Kidney glomerular epithelial cell (primary cell): ENCODE measurements around the gene SERINC4.

ENCODE experiments used
- DNase-seq: peaks from one replicate; lab custom pipeline; 2025; lab: John Stamatoyannopoulos, UW

The SERINC4 gene

DNA sequence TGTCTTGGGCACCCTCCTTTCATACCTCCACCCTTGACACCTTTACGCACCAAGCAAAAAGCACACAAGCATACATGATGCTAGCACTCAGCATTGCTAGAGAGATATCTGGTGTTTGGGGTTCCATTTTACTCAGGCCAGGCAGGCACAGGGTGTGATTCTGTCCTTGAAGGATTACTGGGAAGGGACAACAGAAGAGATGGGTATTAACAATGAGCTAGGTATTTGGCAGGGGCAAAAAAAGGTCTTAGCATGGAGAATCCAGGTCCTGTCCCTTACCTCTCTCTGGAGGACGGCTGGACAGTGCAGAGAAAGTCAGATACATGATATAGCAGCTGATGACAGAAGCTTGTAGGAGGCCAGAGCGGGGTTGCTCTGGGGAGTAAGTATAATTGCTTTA, 3.5 kb downstream of the SERINC4 start:
- no peak for DNase-seq

DNA sequence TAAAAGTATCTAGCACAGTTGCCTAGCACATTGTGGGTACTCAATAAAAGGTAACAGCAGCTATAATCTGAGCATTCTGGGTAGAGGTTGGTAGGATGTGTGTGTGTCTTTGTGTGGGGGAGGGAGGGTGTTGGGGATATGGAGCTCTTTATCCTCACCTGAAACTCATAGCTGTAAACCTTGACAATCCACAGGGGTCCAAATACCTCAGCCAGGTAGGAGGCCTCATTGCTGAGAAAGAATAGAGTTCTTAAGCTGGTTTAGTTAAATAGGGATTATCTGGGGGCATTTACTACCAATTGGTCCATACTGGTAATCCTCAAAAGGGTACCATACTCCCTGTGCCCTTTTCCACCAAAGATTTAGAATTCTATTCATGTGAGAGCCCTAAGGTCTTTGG, 4.0 kb downstream of the SERINC4 start:
- DNase-seq = no peak

DNA sequence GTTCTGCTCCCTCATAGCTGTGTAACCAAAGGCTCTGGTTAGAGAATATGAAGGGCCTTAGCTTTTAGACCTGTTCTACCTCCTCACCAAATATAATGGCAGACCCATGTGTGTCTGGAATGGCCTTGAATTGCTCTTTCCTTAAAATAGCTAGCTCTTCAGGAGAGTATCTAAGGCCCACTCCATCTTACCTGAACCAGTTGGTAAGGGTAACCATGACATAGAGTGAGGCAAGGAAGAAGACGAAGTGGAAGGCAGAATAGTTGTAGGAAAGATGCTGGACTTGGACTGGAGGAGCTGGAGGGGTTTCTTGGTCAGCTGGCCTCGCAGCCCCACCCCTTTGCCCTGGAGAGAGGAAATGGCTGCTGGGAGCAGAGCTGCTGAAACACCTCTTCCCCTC, 4.8 kb downstream of the SERINC4 start:
- DNase-seq = no peak

DNA sequence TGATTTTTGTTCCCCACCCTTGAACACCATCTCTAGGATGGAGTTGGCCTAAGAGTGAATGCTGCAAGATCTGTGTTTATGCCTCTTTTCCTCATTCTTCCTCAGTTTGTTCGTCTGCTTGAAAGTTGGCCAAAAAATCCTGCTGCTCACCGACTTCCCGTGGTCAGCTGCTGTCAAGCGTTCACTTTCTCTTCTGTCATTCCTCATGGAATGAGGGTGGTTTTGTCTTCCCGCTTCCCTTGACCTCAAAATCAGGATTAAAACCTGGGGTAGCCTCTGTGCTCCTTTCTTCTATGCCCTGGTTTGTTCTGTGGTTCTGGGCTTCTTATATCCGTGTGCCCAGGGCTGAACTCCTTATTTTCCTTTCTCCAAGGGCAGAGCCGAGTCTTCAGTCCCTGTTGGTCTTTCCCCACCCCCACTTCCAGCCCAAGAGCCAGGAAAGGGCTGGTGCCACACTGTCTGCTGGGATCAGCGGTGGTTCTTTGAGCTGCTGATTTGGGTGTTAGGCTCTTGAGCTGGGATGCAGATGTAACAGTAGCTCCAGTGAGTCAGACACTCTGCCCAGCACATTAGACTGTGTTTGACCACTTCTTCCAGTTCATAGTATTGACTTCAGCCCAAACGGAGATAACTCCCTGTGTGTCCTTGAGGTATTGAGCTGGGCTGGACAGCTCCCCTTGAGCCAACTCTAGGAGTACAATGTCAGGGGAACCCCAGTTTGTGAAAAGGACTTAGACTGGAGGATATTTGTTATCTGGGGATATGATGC, 5.6 kb downstream of the SERINC4 start:
- no peak for DNase-seq

DNA sequence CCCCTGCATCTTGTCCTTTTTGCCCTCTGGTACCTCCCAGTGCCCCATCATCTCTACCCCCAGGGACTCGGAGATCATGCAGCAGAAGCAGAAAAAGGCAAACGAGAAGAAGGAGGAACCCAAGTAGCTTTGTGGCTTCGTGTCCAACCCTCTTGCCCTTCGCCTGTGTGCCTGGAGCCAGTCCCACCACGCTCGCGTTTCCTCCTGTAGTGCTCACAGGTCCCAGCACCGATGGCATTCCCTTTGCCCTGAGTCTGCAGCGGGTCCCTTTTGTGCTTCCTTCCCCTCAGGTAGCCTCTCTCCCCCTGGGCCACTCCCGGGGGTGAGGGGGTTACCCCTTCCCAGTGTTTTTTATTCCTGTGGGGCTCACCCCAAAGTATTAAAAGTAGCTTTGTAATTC, 6.4 kb downstream of the SERINC4 start:
- no peak for DNase-seq

DNA sequence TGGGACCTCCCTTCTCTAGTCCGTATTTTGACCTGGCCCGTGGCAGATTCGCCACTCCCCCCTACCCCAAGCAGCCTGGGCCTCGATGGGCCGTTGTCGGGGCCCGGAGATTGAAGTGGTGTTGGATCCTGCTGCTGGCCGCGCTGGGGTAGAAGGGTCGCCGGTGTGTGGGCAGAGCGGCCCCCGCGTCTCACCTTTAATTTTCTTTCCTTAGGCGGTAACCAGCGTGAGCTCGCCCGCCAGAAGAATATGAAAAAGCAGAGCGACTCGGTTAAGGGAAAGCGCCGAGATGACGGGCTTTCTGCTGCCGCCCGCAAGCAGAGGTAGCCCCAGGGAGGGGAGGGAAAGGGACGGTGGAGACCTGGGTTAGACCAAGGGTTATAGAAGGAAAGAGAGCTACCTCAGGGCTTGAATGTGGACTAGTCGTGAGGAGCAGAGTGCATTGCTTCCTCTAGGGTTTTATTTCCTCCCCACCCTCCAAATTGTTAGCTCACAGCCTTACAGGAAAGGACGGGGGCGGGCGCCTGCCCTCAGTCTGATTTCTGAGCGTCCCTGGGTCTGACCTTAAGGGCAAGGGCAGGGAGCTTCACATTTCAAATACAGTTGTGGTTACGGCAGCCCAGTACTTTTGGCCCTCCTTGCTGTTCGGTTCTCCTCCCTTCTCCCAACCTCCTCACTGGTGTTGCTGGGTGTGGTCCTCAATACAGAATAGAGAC, 7.1 kb downstream of the SERINC4 start:
- peak; percentile 26 for DNase-seq

DNA sequence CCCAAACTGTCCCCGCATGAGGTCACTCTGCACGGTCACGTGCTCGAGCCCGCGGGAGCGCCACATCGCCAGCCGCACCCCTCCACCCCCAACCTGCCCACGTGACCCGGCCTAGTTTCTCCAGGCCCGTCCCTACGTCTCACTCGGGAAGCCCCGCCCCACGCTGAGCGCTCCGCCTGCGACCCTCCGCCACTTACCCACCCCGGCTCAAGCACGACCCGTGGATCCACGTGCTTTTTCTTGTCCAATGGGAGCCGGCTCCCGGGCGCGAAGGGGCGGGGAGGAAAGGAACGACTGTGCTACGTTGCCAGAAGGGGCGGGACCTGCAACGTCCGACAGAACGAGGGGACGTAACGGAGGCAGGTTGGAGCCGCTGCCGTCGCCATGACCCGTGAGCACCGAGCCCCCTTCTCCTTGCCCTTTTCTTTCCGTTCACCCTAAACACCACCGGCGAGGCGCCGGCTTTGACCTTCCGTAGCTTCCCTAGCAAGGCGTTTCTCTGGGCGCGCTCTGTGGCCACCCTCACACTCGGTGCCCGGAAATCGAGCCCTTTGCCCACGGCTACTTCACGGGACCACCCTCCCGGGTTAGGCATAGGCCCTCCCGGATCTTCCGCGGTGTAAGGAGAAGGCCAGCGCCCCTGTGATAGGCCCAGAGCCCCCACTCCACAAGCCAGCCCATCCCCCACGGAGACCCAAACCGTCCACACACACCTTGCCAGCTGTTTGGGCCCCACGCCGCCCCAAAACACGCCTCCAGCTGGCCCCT, 7.8 kb downstream of the SERINC4 start, which contains the start of gene SERF2:
Gene SERF2 (plus strand): TSS at position 328 of the 768 bp plus-strand sequence. CDS start 57 bp downstream, at position 385.
- DNase-seq = peak; percentile 94

DNA sequence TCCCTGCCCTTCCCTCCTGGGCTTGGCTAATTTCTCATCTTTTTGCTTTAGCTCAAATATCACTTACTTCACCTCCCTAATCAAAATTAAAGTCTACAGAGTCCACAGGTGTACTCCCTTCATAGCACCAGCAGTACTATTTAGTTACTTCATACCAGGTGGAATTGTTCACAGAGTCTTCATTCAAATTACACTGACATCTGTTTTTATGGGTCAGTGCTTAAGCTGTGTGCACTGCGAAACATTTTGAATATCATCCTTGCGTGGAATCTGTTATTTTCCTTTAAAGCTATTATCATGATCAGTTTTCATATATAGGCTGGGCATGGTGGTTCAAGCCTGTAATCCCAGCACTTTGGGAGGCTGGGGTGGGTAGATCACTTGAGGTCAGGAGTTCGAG, 10.6 kb downstream of the SERINC4 start:
- DNase-seq = no peak

DNA sequence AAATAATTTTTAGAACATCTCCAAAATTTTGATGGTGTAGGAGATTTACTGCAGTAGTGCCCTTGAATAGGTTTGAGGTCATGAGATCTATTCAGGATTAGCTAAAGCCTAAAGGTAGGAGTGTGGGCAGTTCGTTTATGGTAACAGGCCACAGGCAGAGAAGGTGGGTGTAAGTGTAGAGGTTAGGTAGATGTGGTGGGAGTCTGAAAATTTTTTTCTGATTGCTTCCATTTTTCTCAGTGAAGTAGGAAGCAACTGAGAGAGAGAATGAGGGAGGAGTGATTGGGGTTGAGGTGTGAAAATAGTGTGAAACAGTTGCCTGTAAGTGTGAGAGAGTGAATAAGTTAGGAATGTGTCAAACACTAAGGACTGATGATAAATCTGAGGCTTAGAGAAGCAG, 21.0 kb downstream of the SERINC4 start:
- DNase-seq = no peak

DNA sequence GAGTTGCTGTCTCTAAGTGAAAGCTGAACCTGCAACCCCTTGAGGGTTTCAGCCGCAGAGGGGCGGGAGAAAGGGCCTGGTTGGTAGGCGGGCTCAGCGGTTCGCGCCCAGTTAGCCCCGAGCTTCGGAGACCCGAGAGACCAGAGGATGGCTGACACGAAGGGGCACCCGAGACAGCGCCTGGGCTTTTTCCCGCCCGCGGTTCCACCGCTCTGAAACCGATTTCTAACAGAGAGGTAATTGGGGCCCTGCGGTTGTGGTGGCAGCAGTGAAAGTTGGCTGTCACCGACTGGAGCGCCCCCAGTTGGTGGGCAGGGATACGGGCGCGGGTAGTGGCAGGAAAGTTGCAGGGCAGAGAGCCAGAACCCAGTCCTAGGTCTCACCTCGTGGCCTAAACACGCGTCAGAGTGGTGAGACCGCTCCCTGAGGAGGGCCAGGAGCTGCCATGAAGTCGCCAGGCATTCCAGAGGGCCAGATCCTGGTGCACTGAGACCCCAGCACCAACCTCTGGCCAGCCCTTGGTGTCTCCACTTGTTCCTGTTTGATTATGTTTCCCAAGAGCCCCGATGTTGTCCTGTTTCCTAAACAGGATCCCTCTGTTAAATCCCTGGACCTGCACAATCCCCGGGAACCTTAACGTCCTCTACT, 22.6 kb downstream of the SERINC4 start:
- DNase-seq = peak; percentile 75

DNA sequence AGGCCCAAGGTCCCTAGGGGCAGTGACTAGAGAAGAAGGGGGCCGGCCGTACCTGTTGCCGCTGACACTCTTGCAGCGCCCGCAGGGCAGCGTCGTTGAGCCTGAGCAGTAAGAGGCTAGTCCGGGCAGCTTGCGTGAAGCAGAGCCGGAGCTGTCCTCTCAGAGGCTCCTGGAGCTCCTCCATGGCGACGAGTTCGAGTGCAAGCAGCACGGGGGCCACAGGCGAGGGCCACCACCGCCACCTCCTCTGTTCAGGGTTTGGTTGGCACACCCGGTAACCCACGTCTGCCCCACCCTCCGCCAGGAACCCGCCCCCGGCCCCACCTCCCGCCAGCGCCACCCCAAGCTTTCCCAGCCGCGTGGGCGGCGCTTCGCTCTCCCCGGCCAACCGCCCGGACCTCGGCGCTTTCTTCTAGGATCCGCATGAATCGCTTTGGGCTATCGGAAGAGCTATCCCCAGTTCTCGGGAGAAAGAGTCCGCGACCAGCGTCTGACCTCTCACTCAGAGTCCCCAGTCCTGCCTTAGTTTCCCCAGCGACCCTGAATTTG, 23.2 kb downstream of the SERINC4 start, which contains the start of gene ELL3:
Gene ELL3 (minus strand): TSS at position 249 of the 549 bp plus-strand sequence. CDS start 65 bp downstream, at position 184.
- DNase-seq = peak; percentile 75

DNA sequence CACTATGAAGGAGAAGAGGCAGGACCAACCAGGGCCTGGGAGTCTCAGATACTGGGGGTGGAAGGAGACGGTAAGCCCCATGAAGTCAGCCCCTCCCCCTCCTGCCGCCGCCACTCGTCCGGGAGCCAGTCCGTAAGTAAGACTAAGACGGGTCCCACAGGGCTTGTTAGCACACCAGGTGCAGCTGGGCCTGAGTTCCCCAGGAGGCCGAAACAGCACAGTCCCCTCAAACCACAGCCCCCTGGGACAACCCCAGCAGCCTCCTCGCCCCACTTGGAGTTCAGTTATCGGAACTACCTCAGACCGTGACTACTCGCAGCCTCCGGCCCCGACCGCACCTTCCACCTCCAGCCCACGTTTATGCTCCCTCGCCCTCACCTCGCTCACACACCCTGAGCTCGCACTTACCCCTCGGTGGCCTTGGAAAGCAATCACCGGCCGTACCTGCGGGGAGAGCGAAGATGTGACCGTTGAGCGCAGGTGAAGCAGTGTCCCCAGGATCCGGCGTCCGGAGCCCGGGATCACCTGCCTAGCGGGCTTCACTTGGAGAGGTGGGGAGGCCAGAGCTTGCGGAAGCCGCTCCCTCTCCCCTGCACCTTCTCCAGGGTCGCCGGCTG, 23.8 kb downstream of the SERINC4 start:
- DNase-seq = no peak

DNA sequence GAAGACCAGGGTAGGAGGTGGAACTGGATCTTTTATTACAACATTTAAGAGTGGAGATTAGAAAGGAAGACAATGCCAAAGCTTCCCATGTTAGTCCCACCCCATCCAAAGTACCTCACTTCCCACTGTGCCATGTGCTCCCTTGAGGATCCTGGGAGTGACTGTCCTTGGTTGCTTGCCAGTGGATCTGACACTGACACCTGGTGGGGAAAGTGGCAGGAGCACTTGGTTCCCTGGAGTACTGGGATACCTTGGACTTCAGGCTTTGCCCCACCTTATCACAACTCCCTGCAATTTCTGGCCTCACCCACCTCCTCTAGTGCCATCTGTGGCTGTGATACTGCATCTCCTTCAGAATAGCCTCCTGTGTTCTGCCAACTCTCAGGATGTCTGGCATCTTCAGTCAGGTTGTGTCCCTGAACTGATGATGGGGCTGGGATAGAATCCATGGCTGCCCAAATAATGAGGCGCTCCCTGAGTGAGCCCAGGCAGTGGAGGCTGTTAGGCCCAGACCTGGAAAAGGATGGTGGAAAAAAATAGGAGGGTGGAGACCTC, 24.5 kb downstream of the SERINC4 start:
- peak; percentile 47 for DNase-seq

DNA sequence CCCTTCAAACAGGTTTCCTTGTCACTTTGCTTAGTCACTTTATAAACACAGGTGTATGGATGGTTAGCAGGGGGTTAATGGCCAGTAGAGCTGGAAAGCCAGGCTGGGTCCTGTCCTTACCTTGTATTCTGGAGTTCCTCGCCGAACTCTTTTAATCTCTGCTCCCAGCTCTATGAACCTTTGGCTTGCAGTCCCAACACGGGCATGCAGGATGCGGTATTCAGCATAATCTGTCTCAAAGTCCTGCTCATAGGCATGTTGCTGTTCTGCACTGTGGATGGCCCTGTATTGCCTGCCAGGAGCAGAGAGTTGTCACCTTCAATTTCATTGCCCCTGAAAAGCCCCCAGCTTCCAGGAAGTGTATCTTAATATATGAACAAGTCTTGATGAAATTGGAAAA, 26.0 kb downstream of the SERINC4 start:
- no peak for DNase-seq

DNA sequence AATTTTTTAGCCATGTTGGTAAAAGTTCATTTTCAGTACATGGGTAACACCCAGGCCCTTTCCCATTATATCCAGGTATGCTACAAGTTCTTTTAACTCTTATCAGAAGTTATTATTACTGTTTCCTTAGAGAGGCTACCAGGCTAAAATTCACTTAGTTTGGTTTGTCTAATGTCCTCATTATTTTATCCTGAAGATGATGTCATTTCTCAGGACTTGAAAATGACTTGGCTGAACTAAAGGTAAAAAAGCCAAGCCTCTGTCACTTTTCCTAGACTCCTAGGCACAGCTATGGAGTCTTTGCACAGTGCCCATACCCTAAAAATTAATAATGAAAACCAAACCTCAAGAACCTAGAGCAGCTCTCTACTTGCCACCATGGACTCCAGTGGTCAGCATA, 27.4 kb downstream of the SERINC4 start:
- no peak for DNase-seq

DNA sequence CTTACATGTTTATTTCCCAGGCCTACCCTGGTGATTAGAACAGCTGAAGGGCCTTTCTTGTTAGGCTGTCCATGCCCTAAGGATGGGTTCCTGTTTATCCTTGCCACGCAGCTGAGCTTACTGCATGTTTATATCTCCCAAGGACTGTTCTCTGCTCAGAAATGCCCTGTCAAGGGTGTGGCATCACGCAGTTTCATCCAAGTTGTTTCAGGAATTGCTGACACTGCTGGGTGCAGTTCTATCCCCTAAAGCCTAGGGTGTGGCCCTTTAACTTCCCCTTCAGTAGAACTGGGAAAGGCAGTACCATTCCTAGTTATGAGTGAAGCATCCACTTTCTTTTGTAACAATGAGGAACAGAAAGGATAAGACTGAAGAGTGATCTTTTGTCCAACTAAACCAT, 28.2 kb downstream of the SERINC4 start:
- DNase-seq = no peak

DNA sequence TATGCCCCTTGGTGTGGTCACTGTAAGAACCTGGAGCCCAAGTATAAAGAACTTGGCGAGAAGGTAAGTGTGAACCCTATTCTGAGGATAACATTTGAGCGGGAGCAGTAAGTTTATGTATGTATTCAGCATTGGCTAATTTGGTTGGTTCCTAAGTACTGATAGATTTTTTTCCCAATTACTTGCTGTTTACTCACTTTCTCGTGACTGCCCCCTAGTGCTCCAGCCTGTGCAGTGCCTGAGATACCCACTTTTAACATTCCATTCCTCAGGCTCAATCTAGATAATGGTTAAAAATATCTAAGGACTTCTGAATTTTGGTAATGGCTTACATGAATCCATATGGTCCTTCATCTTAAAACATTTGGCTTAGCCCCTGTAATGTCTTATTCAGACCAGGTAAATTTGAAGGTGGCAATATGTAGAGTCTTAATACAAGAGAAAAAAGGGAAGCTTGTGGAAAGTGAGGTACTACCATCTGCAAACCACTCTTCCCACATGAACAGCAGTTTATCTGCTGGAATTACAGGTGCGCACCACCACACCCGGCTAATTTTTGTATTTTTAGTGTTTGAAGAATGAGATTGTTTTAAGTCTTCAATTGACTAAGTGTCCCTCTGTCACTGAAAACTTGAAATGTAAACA, 30.3 kb downstream of the SERINC4 start:
- no peak for DNase-seq

DNA sequence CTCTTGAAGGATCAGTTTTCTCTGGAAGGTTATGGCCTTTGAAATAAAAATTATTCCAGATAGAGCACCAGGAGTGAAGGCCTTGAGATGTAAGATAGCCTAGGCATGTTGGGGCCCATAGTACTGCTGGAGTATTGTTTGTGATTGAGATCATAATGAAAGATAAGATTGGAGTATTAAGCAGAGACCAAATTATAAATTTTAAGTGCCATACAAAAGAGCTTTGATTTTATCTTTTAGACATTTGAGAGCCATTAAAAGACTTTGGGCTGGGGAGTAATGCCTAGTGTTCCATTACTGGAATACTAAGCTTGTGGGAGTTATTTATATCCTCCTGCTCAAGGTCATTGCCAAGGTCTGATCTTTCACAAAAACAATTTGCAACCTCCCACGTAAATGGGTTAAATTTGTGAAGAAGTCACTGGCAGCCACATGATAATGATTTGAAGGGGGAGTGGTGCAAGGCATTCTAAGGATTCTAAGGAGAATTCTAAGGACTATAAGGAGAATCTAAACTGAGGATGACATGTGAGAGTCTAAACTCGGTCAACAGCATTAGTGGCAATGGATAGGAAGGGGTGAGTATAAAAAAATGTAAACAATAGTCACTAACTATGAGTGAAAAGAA, 36.1 kb downstream of the SERINC4 start:
- DNase-seq = no peak

DNA sequence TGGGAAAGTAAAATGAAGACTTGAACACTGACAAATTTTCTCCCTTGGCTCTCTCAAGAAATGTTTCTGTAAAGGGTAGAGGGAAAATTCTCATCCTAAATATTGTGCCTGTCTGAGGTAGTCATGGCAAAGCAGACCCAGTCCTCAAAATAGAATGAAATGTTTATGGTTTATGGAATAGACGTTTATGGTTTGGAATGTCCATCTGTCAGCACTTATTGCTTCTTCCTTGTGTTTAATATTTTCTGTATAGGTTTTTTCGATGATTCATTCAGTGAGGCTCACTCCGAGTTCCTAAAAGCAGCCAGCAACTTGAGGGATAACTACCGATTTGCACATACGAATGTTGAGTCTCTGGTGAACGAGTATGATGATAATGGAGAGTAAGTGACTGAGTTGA, 37.2 kb downstream of the SERINC4 start:
- DNase-seq = no peak

DNA sequence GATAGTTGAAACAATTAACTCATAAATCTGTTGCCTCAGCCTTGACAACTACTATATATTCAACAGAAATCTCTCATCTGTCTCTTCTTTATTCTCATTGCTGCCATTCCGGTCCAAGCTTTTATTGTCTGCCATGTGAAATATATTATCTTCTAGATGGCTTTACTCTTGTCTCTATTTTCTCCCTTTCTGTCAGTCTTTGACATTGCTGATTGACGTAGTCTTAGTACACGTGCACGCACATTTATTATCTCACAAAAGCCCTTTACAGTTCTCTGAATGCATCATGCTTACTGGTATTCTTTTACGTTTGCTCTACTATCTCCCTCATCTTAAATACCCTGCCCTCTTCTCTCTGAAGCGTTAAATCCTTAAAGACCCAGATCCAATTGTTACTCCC, 48.1 kb downstream of the SERINC4 start:
- DNase-seq = no peak
